Measurements from ENCODE around the gene ZBP1.

ZBP1 gene

GRCh38 chr20:57580478-57581201 lies 39.6 kb downstream of the ZBP1 start:
- TF ChIP-seq POLR2A (IDR thresholded peaks at IDR 0.05; ENCODE audit: low read depth, low read length) = no peak
- no peak for DNase-seq (ENCODE audit: insufficient read length, low spot score)
- FAIRE-seq = no peak

DNA sequence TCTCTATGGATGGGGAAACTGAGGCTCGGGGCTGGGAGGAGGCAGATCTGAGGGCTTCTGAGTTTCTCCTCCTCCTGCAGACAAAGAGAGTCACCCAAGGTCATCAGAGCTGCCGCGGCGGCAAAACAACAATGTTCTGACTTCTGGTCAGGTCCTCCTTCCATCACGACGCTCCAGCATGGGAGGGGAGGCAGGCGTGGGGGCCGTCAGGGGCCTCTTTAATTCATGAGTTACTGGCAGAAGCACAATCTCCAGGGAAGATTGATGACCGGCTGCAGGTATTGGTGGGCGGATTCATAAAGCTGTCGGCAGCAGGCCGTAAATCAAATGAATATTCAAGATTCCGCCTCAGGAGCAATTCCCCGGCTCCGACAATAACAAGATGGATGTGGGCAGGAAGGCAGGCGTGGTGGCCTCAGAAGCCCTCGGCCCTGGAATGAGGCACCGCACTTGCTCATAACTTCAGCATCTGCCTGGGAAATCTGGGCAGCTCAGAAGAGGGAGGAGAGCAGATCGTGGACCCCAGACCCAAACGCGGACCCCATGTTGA lies 40.3 kb downstream of the ZBP1 start:
- no peak for DNase-seq (ENCODE audit: insufficient read length, low spot score)
- FAIRE-seq = no peak
- no peak for TF ChIP-seq POLR2A (IDR thresholded peaks at IDR 0.05; ENCODE audit: low read depth, low read length)

DNA sequence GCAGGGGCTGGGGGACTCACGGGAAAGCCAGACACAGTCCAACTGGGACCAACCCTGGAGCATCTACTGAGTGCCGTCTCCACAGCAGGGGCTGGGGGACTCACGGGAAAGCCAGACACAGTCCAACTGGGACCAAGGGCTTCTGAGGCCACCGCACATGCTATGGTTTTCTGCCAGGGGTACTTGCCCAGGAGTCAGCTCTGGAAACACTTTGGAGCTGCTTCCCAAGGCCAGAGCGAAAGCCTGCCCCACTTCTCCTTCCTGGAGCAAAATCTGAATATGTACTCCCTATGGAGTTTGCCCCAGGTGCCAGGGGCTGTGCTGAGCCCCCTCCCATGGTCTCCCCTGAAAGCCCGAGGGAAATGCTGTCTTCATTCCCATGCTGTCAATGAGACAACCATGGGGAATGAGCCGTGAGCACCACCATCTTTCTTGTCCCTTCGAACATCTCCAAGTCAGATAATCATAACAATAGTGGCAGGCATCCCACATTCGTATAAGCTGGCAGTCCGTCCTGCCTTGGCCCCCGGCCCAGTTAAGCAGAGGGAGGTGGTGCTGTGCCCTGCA lies 40.8 kb downstream of the ZBP1 start:
- TF ChIP-seq POLR2A (IDR thresholded peaks at IDR 0.05; ENCODE audit: low read depth, low read length) = no peak
- DNase-seq (ENCODE audit: insufficient read length, low spot score) = no peak
- FAIRE-seq = no peak

- TF ChIP-seq POLR2A (IDR thresholded peaks at IDR 0.05; ENCODE audit: low read depth, low read length) = no peak
- DNase-seq (ENCODE audit: insufficient read length, low spot score) (no peak), FAIRE-seq (no peak)
These were observed 41.6 kb downstream of the ZBP1 start for GRCh38 chr20:57578476-57579165.

DNA sequence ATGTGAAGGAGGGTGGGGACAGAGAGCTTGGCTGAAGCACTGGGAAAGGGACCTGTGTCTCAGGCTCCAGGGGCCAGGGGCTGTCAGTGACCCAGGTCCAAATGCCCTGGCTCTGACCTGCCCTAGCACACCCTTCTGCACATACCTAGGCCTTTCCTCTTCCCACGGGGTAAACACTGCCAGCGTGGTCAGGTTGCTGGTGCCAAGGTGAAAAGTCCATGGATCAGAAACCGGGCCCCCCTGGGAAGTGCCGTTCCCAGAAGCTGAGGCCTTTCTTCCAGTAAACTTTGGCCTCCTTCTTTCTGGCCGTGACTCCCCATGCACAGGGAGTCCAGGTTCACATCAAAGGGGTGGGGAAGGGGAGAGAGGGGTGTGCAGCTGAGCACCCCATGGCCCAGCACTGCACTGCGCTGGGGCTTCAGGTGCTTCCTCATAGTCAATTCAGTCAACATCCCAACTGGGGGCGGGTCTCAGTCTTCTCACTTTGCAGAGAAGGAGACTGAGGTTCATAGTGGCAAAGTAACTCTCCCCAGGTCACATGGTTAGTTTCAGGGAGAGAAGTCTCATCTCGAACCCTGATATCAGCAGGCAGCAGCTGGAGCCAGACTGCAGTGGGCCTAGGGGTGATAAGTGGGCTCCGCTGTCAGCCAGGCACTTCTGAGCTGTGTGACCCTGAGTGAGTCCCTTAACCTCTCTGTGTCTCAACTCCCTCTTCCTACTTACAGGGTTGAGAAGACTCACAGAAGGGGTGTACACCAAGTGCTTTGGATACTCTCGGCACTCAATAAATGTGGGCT lies 42.3 kb downstream of the ZBP1 start:
- DNase-seq (ENCODE audit: insufficient read length, low spot score) (no peak), FAIRE-seq (no peak)
- no peak for TF ChIP-seq POLR2A (IDR thresholded peaks at IDR 0.05; ENCODE audit: low read depth, low read length)

GRCh38 chr20:57576617-57577550 lies 43.3 kb downstream of the ZBP1 start:
- no peak for DNase-seq (ENCODE audit: insufficient read length, low spot score)
- no peak for FAIRE-seq
- TF ChIP-seq POLR2A (IDR thresholded peaks at IDR 0.05; ENCODE audit: low read depth, low read length) = no peak

- FAIRE-seq (no peak), DNase-seq (ENCODE audit: insufficient read length, low spot score) (no peak)
- no peak for TF ChIP-seq POLR2A (IDR thresholded peaks at IDR 0.05; ENCODE audit: low read depth, low read length)
These were observed 44.2 kb downstream of the ZBP1 start for GRCh38 chr20:57576002-57576401.

DNA sequence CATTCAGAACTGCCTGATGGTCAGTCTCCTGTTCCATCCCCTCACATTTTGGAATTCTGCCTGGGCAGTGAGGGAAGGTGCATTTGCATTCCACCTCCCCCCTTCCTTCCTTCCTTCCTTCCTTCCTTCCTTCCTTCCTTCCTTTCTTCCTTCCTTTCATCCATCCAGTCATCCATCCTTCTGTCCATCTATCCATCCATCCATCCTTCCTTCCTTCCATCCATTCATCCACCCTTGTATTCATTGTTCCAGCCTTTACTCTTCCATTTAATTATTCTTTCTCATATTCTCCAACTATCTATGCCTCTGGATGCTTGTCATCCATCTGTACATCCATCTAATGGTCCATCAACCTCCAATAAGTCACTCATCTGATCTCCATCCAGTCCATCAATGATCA lies 45.3 kb downstream of the ZBP1 start:
- no peak for FAIRE-seq
- no peak for DNase-seq (ENCODE audit: insufficient read length, low spot score)
- no peak for TF ChIP-seq POLR2A (IDR thresholded peaks at IDR 0.05; ENCODE audit: low read depth, low read length)

GRCh38 chr20:57573894-57574293 lies 46.3 kb downstream of the ZBP1 start:
- TF ChIP-seq POLR2A (IDR thresholded peaks at IDR 0.05; ENCODE audit: low read depth, low read length) = no peak
- DNase-seq (ENCODE audit: insufficient read length, low spot score) (no peak), FAIRE-seq (no peak)

DNA sequence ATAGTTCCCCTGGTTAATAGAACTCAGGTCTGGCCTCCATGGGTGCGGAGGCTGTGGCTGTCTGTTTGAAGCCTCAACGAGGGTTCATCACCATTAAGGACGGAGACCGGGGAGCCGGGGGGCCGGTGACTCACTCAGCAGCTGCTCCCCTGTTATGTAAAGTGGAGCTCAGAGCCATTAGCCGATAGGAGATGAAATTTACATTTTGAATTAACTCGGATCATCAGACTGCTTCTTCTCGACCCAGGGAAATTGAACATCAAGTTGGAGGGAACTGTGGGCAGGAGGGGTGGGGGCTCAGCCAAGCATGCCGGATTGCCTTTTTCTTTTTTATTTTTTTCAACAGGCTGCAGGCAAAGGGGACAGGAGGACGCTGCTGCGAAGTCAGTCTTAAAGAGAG lies 47.0 kb downstream of the ZBP1 start:
- DNase-seq (ENCODE audit: insufficient read length, low spot score) (no peak), FAIRE-seq (no peak)
- no peak for TF ChIP-seq POLR2A (IDR thresholded peaks at IDR 0.05; ENCODE audit: low read depth, low read length)

DNA sequence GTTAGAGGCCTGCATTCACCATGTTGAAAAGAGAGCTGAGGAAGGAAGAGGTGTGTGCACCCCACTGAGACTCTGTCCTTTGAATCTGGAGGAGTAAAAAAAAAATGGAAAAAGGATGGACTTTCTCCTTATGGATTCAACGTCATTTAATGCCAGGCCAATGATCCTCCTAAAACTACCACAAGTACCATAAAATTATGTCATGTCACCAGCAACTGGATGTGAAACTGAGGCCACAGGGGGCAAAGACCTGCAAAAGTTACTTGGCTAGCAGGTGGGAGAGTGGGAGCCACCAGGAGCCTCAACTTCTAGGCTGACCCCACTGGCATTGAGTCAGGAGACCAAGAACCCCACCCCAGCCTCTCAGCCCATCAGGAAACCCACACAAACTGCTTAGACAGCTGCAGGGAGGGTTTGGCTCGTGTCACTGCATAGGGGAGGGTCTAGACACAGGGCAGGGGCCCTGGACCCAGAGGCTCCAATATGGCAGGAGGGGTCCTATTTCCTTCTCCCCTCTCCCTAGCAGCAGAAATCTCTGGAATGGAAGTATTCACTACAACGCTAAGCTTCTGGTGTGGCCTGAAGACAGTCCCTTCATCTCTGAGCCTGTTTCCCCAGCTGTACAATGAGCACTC lies 48.3 kb downstream of the ZBP1 start:
- DNase-seq (ENCODE audit: insufficient read length, low spot score) (no peak), FAIRE-seq (no peak)
- TF ChIP-seq POLR2A (IDR thresholded peaks at IDR 0.05; ENCODE audit: low read depth, low read length) = no peak

DNA sequence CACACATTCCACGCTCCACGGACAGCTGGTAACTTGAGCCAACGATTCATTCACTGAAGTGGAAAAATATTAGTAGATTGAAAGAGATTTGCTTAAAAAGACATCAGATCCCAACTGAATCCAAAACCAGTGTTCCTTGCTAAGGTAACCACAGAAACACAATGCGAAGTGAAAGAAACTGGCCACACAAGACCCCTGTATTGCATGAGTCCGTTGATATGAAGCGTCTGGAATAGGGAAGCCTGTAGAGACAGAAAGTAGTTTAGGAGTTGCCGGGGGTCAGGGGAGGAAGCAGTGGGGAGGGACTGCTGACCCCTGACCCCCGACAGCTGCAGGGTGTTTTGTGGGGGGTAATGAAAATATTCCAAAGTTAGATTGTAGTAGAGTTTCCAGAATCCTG lies 49.3 kb downstream of the ZBP1 start:
- FAIRE-seq (no peak), DNase-seq (ENCODE audit: insufficient read length, low spot score) (no peak)
- no peak for TF ChIP-seq POLR2A (IDR thresholded peaks at IDR 0.05; ENCODE audit: low read depth, low read length)

Measured in H54 (cell line).